Head of caudate nucleus (tissue), 42 donors: ENCODE measurements around the gene ARHGEF19.
A peak's percentile ranks its signal among the peaks of the same experiment; 100 is the strongest.
"Not testable (repeated sequence)": the region's sequence is repeated elsewhere in the genome, so short reads cannot be mapped to it uniquely, and the experiment has no call there.

ENCODE experiments used
- DNase-seq, 42 donors: peaks; one replicate each; pipeline versions ENCODE4 v3.0.0 to v3.0.0-alpha.2; 2020 to 2021; ENCODE audit warnings: mixed read lengths in 7 of 42
- intact Hi-C: fragments of 100-400 bp; cut with DNase I; formaldehyde crosslinking; loops from one replicate; pipeline ENCODE4 v1.15.0; 2022

ARHGEF19 gene

GRCh38 chr1:16209132-16209846 lies 3.2 kb downstream of the ARHGEF19 start:
- DNase-seq, result no peak
- intact Hi-C loops, result no loop called here

GRCh38 chr1:16208270-16208987 lies 4.0 kb downstream of the ARHGEF19 start:
- DNase-seq, result no peak
- intact Hi-C loops, result no loop called here

GRCh38 chr1:16207318-16208269 lies 4.9 kb downstream of the ARHGEF19 start:
- DNase-seq, result no peak
- intact Hi-C loops, result no loop called here

- DNase-seq, result peak; percentile 78 to 96 (median 91)
- intact Hi-C loops, result no loop called here
Observed at GRCh38 chr1:16206547-16207317, 5.7 kb downstream of the ARHGEF19 start.

- no peak for DNase-seq
- intact Hi-C loops, result no loop called here
Observed at GRCh38 chr1:16205891-16206546, 6.4 kb downstream of the ARHGEF19 start.

GRCh38 chr1:16205334-16205671 lies 7.1 kb downstream of the ARHGEF19 start:
- intact Hi-C loops, result no loop called here
- no peak for DNase-seq

- peak in 3 of 42 donors; percentile 23 to 64 (median 42) for DNase-seq
- intact Hi-C loops, result no loop called here
Observed at GRCh38 chr1:16204634-16205333, 7.7 kb downstream of the ARHGEF19 start.

GRCh38 chr1:16204216-16204615 lies 8.2 kb downstream of the ARHGEF19 start:
- intact Hi-C loops, result no loop called here
- no peak for DNase-seq

GRCh38 chr1:16203550-16203949 lies 8.9 kb downstream of the ARHGEF19 start:
- intact Hi-C loops, result no loop called here
- no peak for DNase-seq

- intact Hi-C loops, result no loop called here
- no peak for DNase-seq
Observed at GRCh38 chr1:16202281-16203210, 9.9 kb downstream of the ARHGEF19 start.

GRCh38 chr1:16199700-16200099 lies 12.8 kb downstream of the ARHGEF19 start:
- intact Hi-C loops, result no loop called here
- no peak for DNase-seq

GRCh38 chr1:16199157-16199501 lies 13.3 kb downstream of the ARHGEF19 start:
- intact Hi-C loops, result no loop called here
- no peak for DNase-seq

- intact Hi-C loops, result no loop called here
- DNase-seq, result no peak
Observed at GRCh38 chr1:16198444-16199156, 13.9 kb downstream of the ARHGEF19 start.

GRCh38 chr1:16196874-16197273 lies 15.6 kb downstream of the ARHGEF19 start:
- intact Hi-C loops, result no loop called here

GRCh38 chr1:16196139-16196538 lies 16.3 kb downstream of the ARHGEF19 start:
- intact Hi-C loops, DNase-seq: not testable (repeated sequence)

More at GRCh38 chr1:16196874-16197273, 15.6 kb downstream of the ARHGEF19 start:
- no peak for DNase-seq

GRCh38 chr1:16195518-16195905 lies 16.9 kb downstream of the ARHGEF19 start:
- intact Hi-C loops, result no loop called here
- DNase-seq, result no peak
